ENCODE results near the gene PPP1R26. TPM values are rescaled to one million over a fixed set of nuclear protein-coding genes. Genes with fewer than 3 reads are reported as not detected.

The PPP1R26 gene
- total and polyA plus RNA-seq, 12 donors = 3.3 to 34.8 (median 15.8) TPM

- no peaks in the 10 kb centered on the region for H3K4me1 ChIP-seq (replicated peaks in 1 of 2)
- no peaks in the 10 kb centered on the region for H3K9me3 ChIP-seq (replicated peaks in 1 of 3)
- DNase-seq = peak in 4 of 7 donors; percentile 3 to 13 (median 9)
- H3K27ac ChIP-seq = no peak overlapping the region
- H3K27me3 ChIP-seq = no peaks in the 10 kb centered on the region
- H3K4me3 ChIP-seq = no peak overlapping the region
- intact Hi-C loops (cut with DNase I) = loop anchor here in 1 of 2 donors (5.0 kb wide), 1 partner anchor 35 kb away; no protein-coding TSS in a partner anchor
- TF ChIP-seq CTCF (IDR thresholded peaks at IDR 0.05) (no peak), POLR2A (IDR thresholded peaks at IDR 0.05) (no peak)
- H3K36me3 ChIP-seq (replicated peaks in 1 of 2) = peaks cover 0 to 21% of the 10 kb centered on the region in 2 donors
- 89 to 93% (median 92%) methylated on average over 16 to 23 of the region's 23 CpGs for WGBS, 4 donors
Observed at GRCh38 chr9:135507104-135508035, 27.8 kb downstream of the PPP1R26 start.

DNA sequence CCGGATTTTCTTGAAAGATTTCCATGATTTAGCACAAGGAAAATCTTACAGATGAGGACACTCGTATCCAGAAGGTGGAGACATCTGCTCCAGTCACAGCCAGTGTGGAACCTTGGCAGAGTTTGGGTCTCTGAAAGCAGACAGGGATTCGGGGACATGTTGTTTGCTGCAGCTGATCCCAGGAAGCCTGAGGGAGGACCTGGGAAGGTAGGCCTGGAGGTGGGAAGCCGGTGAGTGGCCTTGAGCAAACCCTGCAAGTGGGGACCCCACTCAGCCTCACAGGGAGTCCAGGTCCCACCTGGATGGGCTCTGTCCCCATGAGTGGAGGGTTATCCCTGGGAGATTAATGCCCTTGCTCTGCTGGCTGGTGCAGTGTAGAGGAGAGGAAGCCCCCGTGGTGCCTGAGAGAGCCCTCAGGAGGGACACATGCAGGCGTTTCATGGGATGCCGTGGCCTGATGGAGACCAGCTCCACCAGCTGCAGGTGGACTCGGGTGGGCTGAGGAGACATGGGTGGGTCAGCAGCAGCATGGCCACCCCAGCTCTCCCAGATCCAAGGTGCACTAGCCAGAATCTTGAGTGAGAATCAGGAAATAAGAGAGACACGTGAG is 28.7 kb downstream of the PPP1R26 start:
- Histone ChIP-seq H3K9me3 (replicated peaks in 1 of 3) (no peaks in the 10 kb centered on the region), H3K4me3 (no peak overlapping the region), H3K27ac (no peak overlapping the region), H3K27me3 (no peaks in the 10 kb centered on the region), H3K36me3 (replicated peaks in 1 of 2) (peaks cover 0 to 11% of the 10 kb centered on the region in 2 donors), H3K4me1 (replicated peaks in 1 of 2) (no peaks in the 10 kb centered on the region)
- WGBS, 4 donors = 90 to 96% (median 93%) methylated on average over 9 of the region's 9 CpGs
- TF ChIP-seq CTCF (IDR thresholded peaks at IDR 0.05) (no peak), POLR2A (IDR thresholded peaks at IDR 0.05) (no peak)
- intact Hi-C loops (cut with DNase I) = loop anchor here in 1 of 2 donors (5.0 kb wide), 1 partner anchor 36 kb away; no protein-coding TSS in a partner anchor
- DNase-seq = peak in 4 of 7 donors; percentile 3 to 33 (median 9)

GRCh38 chr9:135509458-135509857 is 29.9 kb downstream of the PPP1R26 start:
- no peaks in the 10 kb centered on the region for H3K27me3 ChIP-seq
- WGBS, 4 donors = 77 to 83% (median 79%) methylated on average over 2 of the region's 2 CpGs
- H3K9me3 ChIP-seq (replicated peaks in 1 of 3) = no peaks in the 10 kb centered on the region
- no peak for DNase-seq
- H3K27ac ChIP-seq = no peak overlapping the region
- H3K4me1 ChIP-seq (replicated peaks in 1 of 2) = no peaks in the 10 kb centered on the region
- H3K36me3 ChIP-seq (replicated peaks in 1 of 2) = peaks cover 0 to under 1% of the 10 kb centered on the region in 2 donors
- no peak overlapping the region for H3K4me3 ChIP-seq
- no peak for TF ChIP-seq POLR2A (IDR thresholded peaks at IDR 0.05)
- TF ChIP-seq CTCF (IDR thresholded peaks at IDR 0.05) = no peak
- intact Hi-C loops (cut with DNase I) = loop anchor here in 1 of 2 donors (5.0 kb wide), 1 partner anchor 37 kb away; no protein-coding TSS in a partner anchor

DNA sequence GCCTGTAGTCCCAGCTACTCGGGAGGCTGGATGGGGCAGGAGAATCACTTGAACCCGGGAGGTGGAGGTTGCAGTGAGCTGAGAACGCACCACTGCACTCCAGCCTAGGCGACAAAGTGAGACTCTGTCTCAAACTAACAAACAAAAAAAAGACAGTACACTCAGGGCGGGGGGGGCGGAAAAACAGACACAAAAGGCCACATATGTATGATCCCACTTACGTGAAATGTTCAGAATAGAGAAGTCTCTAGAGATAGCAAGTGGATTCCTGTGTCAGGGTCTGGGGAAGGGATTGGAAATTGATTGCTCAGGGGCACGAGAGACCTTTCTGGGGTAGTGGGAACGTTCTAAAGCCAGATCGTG is 32.6 kb downstream of the PPP1R26 start:
- DNase-seq = no peak
- Histone ChIP-seq H3K9me3 (replicated peaks in 1 of 3) (no peaks in the 10 kb centered on the region), H3K27me3 (no peaks in the 10 kb centered on the region), H3K4me3 (no peak overlapping the region), H3K27ac (no peak overlapping the region), H3K4me1 (replicated peaks in 1 of 2) (no peaks in the 10 kb centered on the region), H3K36me3 (replicated peaks in 1 of 2) (no peaks in the 10 kb centered on the region)
- intact Hi-C loops (cut with DNase I) = no loop called here
- TF ChIP-seq CTCF (IDR thresholded peaks at IDR 0.05) (no peak), POLR2A (IDR thresholded peaks at IDR 0.05) (no peak)
- WGBS, 4 donors = 79 to 88% (median 85%) methylated on average over 10 of the region's 10 CpGs
